Measurements from ENCODE around the gene APCDD1L.
"Not testable (repeated sequence)": the region's sequence is repeated elsewhere in the genome, so short reads cannot be mapped to it uniquely, and the experiment has no call there.

APCDD1L gene

DNA sequence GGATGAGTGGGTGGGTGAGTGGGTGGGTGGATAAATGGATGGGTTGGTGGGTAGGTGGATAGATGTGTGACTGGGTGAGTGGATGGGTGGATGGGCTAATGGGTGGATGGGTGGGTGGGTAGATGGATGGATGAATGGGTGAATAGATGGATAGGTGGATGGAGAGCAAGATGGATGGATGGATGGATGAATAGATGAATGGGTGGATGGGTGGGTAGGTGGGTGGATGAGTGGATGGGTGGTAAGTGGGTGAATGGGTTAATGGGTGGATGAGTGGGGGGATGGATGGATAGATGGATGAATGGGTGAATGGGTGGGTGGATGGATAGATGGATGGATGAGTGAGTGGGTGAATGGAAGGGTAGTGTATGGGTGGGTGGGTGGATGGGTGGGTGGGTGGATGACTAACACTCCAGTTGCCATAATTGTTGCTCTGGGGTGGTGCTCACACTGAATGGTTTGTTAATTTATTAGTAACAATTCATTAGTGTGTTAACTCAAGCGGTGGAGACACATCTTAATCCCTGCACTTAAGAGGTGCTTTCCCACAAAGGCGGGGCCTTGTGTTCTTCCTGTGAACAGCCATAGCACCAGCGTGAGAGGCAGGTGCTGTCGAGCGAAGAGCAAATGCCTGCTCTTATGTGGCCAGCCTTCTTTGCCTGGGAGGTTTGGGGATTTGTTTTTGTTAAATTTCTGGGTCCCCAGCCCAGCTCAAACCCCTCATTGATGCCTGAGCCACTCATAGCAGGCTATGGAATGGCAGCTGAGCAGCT is 4.9 kb upstream of the APCDD1L start:
- no peaks in the 10 kb centered on the region for H3K36me3 ChIP-seq (ENCODE audit: control insufficient read depth, insufficient read depth, low read length)

DNA sequence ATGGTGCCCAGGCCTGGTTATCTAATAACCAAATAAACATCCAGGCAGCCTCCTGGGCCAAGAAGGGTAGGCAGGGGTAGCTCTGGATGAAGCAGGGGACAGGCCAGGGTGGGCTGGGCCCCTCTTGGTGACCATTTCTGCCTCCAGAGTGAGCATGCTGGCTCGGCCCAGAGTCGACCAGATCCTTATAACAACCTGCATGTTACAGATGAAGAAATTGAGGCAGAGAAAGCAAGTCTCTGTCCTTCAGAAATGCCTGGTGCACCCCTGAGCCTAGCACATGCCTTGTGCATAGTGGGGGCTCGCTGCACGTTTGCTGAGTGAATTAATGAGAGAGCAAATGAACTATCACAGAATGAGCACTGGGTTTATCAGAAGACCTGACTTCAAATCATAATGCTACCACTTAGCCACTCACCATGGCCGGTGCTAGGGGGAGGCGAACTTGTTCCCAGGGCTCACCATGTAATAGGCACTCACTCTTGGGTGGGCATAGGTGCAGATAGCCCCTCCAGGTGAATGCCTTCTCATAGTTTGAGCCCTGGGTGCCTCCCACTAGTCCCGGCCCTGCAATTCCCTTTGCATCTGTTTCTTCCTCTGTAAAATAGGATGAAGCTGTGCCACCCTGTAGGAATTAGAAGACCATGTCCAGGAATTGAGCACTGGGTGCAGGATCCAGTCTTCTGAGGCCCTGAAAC is 3.8 kb upstream of the APCDD1L start:
- H3K4me3 ChIP-seq (ENCODE audit: low read length): no peak overlapping the region
- no peaks in the 10 kb centered on the region for H3K36me3 ChIP-seq (ENCODE audit: control insufficient read depth, insufficient read depth, low read length)
- H3K9ac ChIP-seq (ENCODE audit: low read length): no peak overlapping the region
- peaks cover 26% of the 10 kb centered on the region for H3K27me3 ChIP-seq (ENCODE audit: control insufficient read depth, insufficient read depth, low read length)
- peaks cover 8% of the 10 kb centered on the region for H3K4me1 ChIP-seq (ENCODE audit: control insufficient read depth, insufficient read depth, low read length)
- H3K9me3 ChIP-seq (ENCODE audit: control insufficient read depth, low read length): no peaks in the 10 kb centered on the region

More for the DNA sequence above, 4.9 kb upstream of the APCDD1L start:
- Histone ChIP-seq H3K9me3 (ENCODE audit: control insufficient read depth, low read length) (no peaks in the 10 kb centered on the region), H3K4me3 (ENCODE audit: low read length) (no peak overlapping the region), H3K9ac (ENCODE audit: low read length) (no peak overlapping the region), H3K4me1 (ENCODE audit: control insufficient read depth, insufficient read depth, low read length) (peaks cover 8% of the 10 kb centered on the region), H3K27me3 (ENCODE audit: control insufficient read depth, insufficient read depth, low read length) (peaks cover 15% of the 10 kb centered on the region)

DNA sequence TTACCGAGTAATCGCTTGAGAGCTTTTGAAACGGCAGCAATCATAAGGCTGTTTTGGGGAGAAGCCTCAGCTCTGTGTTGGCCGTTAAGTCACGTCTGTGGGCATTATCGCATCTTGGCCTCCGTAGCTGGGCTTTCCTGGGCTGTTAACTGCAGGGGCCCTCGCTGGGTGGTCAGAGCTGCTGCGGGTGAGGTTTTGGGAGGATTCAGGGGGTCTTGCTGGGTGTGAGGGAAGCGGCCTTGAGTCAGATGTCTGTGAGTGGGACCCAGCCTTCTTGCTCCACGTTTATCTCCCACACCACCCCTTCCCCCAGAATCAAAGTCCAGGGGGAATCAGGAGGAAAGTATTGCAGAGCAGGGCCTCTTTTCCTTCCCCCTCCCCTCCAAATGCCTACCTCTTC is 3.2 kb upstream of the APCDD1L start:
- Histone ChIP-seq H3K4me3 (ENCODE audit: low read length) (no peak overlapping the region), H3K9me3 (ENCODE audit: control insufficient read depth, low read length) (no peaks in the 10 kb centered on the region), H3K36me3 (ENCODE audit: control insufficient read depth, insufficient read depth, low read length) (no peaks in the 10 kb centered on the region), H3K9ac (ENCODE audit: low read length) (no peak overlapping the region), H3K27me3 (ENCODE audit: control insufficient read depth, insufficient read depth, low read length) (peaks cover 33% of the 10 kb centered on the region), H3K4me1 (ENCODE audit: control insufficient read depth, insufficient read depth, low read length) (peaks cover 8% of the 10 kb centered on the region)

DNA sequence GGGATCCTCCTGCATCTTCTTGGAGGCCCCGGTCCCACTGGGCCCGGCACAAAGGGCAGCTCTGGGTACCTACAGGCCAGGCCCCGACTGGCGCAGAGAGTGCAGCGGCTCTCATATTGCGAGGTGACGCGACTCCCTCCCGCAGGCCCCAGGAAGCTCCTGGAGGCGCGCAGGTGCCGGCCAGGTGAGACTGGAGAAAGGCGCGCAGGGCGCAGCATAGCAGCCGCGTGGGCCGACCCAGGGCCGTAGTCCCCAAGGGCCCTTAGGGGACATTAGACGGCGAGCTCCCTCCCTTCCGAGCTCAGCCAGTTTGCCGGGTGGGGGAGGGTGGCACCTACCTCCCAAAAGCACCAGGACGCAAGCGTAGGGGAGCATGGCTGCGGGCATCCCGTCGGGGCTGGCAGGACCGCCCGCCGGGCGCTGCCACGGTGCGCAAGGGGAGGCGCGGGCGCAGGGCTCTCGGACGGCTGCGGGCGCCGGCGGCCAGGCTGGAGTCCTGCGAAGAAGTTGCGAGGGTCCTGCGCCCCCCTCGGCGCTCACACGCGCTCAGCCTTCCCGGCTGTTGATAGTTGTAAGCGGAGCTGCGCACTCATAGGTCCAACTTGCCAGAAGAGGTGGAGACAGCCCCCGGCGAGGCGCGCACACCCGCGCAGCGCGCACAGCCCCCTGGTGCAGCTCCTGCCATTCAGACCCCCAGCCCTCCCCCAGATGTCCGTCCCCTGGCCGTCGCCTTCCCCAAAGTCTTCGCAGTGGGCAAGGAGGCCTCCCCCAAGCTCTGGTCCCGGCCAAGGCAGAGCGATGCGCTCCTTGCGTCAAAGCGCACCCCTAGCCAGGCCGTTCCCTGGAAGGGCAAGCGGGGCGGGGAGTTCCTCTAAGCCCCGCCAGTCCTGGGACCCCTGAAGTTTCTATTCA is 622 bp downstream of the APCDD1L start:
- Histone ChIP-seq H3K4me1 (ENCODE audit: control insufficient read depth, insufficient read depth, low read length) (no peaks in the 10 kb centered on the region), H3K9me3 (ENCODE audit: control insufficient read depth, low read length) (no peaks in the 10 kb centered on the region), H3K4me3 (ENCODE audit: low read length) (no peak overlapping the region), H3K36me3 (ENCODE audit: control insufficient read depth, insufficient read depth, low read length) (no peaks in the 10 kb centered on the region), H3K9ac (ENCODE audit: low read length) (no peak overlapping the region), H3K27me3 (ENCODE audit: control insufficient read depth, insufficient read depth, low read length) (peaks cover 35% of the 10 kb centered on the region)

DNA sequence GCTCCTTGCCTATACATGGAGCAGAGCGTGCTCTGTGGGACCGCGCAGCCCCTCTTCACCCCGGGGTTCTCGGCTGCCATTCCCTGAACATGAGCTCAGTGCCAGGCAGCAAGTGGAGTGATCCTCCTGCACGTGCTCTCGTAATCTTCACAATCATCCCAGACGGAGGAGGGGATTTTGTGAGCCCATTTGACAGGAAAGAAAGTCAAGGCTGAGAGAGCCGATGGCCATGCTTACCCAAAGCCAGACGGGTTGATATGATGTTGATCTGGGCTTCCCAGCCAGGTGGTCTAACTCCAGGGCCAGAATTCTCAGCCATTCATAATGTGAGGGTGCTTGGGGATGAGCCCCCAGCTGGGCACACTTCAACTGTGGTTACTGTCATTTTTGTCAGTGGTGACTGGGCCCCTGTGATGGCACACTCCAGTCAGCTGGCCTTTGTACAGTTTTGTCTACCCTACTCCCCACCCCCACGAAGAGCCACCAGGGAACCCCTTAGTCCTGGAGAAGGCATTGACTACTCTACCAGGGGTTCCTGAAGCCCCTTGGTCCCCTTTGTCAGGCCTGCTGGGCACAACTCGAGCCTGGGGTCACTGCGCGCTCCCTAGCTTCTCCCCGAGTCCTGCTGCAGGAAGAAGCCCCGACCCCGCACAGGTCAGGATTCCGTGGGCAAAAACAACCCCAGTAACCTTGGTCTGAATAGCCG is 1.5 kb downstream of the APCDD1L start:
- H3K4me1 ChIP-seq (ENCODE audit: control insufficient read depth, insufficient read depth, low read length): no peaks in the 10 kb centered on the region
- no peak overlapping the region for H3K9ac ChIP-seq (ENCODE audit: low read length)
- no peak overlapping the region for H3K4me3 ChIP-seq (ENCODE audit: low read length)
- peaks cover 35% of the 10 kb centered on the region for H3K27me3 ChIP-seq (ENCODE audit: control insufficient read depth, insufficient read depth, low read length)
- H3K36me3 ChIP-seq (ENCODE audit: control insufficient read depth, insufficient read depth, low read length): no peaks in the 10 kb centered on the region
- H3K9me3 ChIP-seq (ENCODE audit: control insufficient read depth, low read length): no peaks in the 10 kb centered on the region

DNA sequence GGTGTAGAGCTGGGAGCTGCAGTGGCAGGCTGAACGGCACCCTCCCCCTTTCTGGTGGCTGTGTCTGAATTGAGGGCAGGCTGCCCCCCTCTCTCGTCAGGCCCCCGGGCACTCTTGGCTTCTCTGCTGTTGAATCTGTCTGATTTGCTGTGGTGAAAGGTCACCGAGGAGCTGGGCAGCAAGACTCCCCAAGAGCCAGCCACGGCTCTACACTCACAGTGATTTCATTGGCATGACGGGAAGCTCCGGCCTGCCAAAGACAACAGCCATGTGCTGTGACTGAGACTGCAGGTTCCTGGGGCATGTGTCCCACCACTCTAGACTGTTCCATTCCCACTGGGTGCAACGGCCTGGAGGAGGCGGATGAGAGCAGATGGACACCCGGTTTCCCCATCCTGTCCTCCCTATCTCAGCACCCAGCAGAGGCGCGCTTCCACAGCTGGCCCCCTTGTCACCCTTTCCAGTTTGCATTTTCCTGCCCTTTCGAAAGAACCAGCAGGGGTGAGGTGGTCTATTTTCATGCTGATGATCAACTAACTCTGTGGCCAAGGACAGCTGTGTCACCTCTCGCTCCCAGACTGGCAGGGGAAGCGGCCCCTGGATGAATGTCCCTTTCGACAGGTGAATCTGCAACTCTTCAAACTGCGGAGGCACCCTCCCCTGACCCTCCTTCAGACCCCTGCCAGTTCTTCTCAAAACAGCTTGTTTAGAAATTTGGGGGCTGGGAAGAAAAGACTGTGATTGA is 2.2 kb downstream of the APCDD1L start:
- H3K9me3 ChIP-seq (ENCODE audit: control insufficient read depth, low read length): no peaks in the 10 kb centered on the region
- H3K27me3 ChIP-seq (ENCODE audit: control insufficient read depth, insufficient read depth, low read length): peaks cover 35% of the 10 kb centered on the region
- no peaks in the 10 kb centered on the region for H3K36me3 ChIP-seq (ENCODE audit: control insufficient read depth, insufficient read depth, low read length)

DNA sequence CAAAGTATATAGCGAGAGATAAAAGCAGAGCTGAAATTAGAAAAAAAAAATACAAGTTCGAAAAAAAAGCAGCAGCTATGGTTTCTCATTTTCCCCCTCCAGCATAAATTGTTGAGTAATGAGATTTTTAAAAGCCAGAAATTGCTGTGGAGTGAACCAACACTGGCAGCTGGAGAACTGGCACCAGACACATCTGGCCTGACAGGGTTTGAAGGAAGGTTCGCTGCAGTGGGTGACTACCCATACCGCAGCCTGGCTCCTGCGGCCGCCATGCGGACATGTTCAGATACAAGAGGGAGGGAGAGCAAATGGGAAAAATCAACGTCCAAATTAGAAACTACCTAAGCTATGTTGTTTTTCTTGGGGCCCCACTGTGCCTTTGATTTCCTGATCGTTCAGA is 3.3 kb downstream of the APCDD1L start:
- Histone ChIP-seq H3K4me1 (ENCODE audit: control insufficient read depth, insufficient read depth, low read length) (no peaks in the 10 kb centered on the region), H3K9ac (ENCODE audit: low read length) (no peak overlapping the region), H3K36me3 (ENCODE audit: control insufficient read depth, insufficient read depth, low read length) (no peaks in the 10 kb centered on the region), H3K27me3 (ENCODE audit: control insufficient read depth, insufficient read depth, low read length) (peaks cover 35% of the 10 kb centered on the region), H3K4me3 (ENCODE audit: low read length) (no peak overlapping the region), H3K9me3 (ENCODE audit: control insufficient read depth, low read length) (no peaks in the 10 kb centered on the region)

More for the DNA sequence above, 2.2 kb downstream of the APCDD1L start:
- Histone ChIP-seq H3K4me3 (ENCODE audit: low read length) (no peak overlapping the region), H3K9ac (ENCODE audit: low read length) (no peak overlapping the region), H3K4me1 (ENCODE audit: control insufficient read depth, insufficient read depth, low read length) (no peaks in the 10 kb centered on the region)

DNA sequence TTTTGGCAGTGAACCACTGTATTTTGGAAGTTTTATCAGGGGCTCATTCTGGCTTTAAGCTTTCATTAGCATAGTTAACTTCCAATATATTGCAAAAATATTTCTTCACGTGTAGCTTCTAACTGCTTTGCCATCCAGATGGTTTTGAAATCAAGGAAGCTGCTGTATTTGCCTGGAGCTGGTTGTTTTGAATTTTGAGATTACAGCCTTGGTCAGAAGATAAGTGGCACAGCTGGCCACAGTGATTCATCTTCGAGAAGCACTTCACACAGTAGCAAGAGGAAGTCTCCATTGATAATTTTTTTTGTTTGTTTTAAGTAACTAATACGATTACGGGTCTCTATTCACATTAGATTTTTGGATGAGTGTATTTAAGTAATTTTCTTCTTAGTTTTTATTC is 3.8 kb downstream of the APCDD1L start:
- H3K27me3 ChIP-seq (ENCODE audit: control insufficient read depth, insufficient read depth, low read length): peaks cover 35% of the 10 kb centered on the region

DNA sequence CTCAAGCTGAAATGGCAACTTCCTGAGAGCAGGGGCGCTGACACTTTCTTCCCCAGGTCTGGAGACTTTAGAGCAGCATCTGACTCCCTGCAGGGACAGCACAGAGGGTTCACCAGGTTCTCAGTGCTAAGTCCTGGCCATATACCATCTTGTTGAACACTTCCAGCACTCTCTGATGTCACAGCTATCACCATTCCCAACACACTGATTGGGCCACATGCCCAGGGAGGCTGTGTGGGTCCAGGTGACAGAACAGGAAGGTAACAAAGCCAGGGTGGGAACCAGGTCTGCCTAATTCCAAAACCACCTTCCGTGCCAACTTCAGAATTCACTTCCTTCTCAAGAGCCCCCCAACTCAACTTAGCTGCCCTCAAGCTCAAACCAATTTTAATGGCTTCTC is 4.3 kb downstream of the APCDD1L start:
- no peaks in the 10 kb centered on the region for H3K9me3 ChIP-seq (ENCODE audit: control insufficient read depth, low read length)
- H3K36me3 ChIP-seq (ENCODE audit: control insufficient read depth, insufficient read depth, low read length): no peaks in the 10 kb centered on the region
- peaks cover 31% of the 10 kb centered on the region for H3K27me3 ChIP-seq (ENCODE audit: control insufficient read depth, insufficient read depth, low read length)
- no peak overlapping the region for H3K9ac ChIP-seq (ENCODE audit: low read length)
- H3K4me3 ChIP-seq (ENCODE audit: low read length): no peak overlapping the region
- H3K4me1 ChIP-seq (ENCODE audit: control insufficient read depth, insufficient read depth, low read length): no peaks in the 10 kb centered on the region

More for the DNA sequence above, 3.8 kb downstream of the APCDD1L start:
- Histone ChIP-seq H3K4me1 (ENCODE audit: control insufficient read depth, insufficient read depth, low read length) (no peaks in the 10 kb centered on the region), H3K4me3 (ENCODE audit: low read length) (no peak overlapping the region), H3K9ac (ENCODE audit: low read length) (no peak overlapping the region), H3K36me3 (ENCODE audit: control insufficient read depth, insufficient read depth, low read length) (no peaks in the 10 kb centered on the region), H3K9me3 (ENCODE audit: control insufficient read depth, low read length) (no peaks in the 10 kb centered on the region)

DNA sequence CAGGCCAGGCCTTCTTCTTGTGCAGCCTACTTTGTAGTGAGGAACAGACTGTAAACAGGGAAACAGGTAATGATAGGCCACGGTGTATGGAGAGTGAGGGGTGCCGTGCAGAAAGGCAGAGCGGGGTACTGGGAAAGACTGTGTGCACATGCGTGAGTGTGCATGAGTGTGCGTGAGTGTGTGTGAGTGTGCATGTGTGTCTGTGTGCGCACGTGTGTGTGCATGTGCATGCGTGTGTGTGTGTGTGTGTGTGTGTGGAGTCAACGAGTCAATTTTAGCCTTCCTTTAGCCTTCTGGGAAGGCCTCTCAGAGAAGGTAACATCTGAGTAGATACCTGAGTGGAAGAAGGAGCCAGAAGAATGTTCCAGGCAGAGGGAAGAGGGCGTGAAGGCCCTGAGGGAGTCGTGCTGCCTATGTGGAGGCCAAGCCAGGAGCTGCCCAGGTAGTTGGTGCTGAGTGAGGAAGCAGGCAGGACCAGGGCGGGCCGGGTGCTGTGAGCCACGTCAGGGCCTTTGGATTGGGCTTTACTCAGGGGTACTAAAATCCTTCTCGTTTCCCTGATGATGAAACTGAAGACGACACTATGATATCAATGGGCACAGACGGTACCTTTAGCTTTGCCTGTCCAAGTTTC is 6.3 kb downstream of the APCDD1L start:
- Histone ChIP-seq H3K9me3 (ENCODE audit: control insufficient read depth, low read length) (no peaks in the 10 kb centered on the region), H3K4me3 (ENCODE audit: low read length) (no peak overlapping the region), H3K27me3 (ENCODE audit: control insufficient read depth, insufficient read depth, low read length) (peaks cover 11% of the 10 kb centered on the region), H3K4me1 (ENCODE audit: control insufficient read depth, insufficient read depth, low read length) (no peaks in the 10 kb centered on the region), H3K9ac (ENCODE audit: low read length) (no peak overlapping the region), H3K36me3 (ENCODE audit: control insufficient read depth, insufficient read depth, low read length) (no peaks in the 10 kb centered on the region)

DNA sequence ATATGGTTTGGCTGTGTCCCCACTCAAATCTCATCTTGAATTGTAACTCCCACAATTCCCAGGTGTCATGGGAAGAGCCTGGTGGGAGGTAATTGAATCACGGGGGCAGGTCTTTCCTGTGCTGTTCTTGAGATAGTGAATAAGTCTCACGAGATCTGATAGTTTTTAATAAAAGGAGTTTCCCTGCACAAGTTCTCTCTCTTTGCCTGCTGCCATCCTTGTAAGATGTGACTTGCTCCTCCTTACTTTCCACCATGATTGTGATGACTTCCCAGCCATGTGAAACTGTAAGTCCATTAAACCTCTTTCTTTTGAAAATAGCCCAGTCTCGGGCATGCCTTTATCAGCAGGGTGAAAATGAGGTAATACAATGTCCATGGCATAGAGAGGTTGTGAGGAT is 8.2 kb downstream of the APCDD1L start:
- not testable (repeated sequence) for H3K4me1 ChIP-seq (ENCODE audit: control insufficient read depth, insufficient read depth, low read length); H3K9me3 ChIP-seq (ENCODE audit: control insufficient read depth, low read length); H3K27me3 ChIP-seq (ENCODE audit: control insufficient read depth, insufficient read depth, low read length); H3K9ac ChIP-seq (ENCODE audit: low read length); H3K36me3 ChIP-seq (ENCODE audit: control insufficient read depth, insufficient read depth, low read length); H3K4me3 ChIP-seq (ENCODE audit: low read length)

Data from mucosa of stomach (tissue), 1 donor.